ENCODE data around the gene FADS2.
A peak's percentile ranks its signal among the peaks of the same experiment; 100 is the strongest.
"Not testable (repeated sequence)": the region's sequence is repeated elsewhere in the genome, so short reads cannot be mapped to it uniquely, and the experiment has no call there.

Gene FADS2

DNA sequence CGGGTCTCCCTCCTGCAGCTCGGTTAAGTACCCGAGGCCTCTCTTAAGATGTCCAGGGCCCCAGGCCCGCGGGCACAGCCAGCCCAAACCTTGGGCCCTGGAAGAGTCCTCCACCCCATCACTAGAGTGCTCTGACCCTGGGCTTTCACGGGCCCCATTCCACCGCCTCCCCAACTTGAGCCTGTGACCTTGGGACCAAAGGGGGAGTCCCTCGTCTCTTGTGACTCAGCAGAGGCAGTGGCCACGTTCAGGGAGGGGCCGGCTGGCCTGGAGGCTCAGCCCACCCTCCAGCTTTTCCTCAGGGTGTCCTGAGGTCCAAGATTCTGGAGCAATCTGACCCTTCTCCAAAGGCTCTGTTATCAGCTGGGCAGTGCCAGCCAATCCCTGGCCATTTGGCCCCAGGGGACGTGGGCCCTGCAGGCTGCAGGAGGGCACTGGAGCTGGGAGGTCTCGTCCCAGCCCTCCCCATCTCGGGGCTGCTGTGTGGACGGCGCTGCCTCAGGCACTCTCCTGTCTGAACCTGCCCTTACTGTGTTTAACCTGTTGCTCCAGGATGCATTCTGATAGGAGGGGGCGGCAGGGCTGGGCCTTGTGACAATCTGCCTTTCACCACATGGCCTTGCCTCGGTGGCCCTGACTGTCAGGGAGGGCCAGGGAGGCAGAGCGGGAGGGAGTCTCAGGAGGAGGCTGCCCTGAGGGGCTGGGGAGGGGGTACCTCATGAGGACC, 38.3 kb downstream of the FADS2 start:
- no peak for DNase-seq

DNA sequence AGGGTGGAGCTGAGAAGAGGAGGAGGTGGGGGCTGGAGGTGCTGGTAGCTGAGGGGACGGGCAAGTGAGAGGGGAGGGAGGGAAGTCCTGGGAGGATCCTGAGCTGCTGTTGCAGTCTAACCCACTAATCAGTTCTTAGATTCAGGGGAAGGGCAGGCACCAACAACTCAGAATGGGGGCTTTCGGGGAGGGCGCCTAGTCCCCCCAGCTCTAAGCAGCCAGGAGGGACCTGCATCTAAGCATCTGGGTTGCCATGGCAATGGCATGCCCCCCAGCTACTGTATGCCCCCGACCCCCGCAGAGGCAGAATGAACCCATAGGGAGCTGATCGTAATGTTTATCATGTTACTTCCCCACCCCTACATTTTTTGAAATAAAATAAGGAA, 38.9 kb downstream of the FADS2 start:
- no peak for DNase-seq

DNA sequence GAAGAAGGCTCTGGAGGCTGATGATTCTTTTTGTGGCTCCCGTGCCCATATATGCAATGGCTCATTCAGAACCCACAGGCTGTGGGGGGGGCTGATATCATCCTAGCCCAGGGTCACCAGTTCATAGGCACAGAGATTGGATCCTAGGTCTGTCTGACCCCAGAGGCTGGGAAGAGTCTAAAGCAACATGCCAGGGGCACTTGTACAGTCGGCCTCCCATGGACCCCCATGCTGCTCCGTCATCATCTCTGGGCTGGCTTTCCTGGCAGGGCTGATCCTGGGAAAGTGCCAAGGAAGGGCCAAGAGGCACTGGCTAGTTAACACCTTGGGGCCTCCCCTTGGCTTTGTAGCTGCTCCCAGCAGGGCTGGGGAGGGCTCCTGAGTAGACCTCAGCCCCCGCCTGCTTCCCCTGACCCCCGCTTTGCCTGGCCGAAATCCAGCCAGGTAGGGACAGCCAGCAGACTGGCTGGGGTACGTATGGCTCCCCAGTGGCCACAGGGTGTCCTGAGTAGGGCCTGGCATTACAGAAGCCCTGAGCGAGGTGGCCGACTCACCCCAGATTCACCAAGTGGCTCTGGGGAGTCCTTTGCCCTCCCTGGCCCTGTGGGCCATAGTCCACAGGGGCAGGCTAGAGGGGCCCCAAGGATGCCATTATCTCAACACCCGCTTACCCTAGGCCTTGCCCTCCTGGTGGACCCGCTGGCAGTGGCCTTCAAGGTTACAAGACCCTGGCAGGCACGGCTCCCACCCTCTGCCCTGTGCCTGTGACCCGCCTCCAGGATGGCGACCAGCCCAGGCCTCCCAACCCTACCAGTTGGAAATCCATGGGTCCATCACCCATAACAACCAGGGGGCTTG, 40.7 kb downstream of the FADS2 start:
- DNase-seq: no peak

DNA sequence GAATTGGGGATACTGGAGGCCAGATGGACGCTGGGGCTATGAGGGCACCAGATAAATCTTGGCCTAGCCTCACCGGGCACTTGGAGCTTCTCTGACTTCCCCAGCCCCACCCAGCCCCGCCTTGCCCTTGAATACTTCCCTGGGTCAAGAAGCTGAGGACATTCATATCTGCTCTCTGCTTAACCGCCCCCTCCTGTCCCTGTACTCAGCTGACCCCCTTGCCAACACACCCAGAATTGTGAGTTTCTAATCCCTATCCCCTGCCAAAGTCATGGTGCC, 41.3 kb downstream of the FADS2 start:
- DNase-seq: no peak

DNA sequence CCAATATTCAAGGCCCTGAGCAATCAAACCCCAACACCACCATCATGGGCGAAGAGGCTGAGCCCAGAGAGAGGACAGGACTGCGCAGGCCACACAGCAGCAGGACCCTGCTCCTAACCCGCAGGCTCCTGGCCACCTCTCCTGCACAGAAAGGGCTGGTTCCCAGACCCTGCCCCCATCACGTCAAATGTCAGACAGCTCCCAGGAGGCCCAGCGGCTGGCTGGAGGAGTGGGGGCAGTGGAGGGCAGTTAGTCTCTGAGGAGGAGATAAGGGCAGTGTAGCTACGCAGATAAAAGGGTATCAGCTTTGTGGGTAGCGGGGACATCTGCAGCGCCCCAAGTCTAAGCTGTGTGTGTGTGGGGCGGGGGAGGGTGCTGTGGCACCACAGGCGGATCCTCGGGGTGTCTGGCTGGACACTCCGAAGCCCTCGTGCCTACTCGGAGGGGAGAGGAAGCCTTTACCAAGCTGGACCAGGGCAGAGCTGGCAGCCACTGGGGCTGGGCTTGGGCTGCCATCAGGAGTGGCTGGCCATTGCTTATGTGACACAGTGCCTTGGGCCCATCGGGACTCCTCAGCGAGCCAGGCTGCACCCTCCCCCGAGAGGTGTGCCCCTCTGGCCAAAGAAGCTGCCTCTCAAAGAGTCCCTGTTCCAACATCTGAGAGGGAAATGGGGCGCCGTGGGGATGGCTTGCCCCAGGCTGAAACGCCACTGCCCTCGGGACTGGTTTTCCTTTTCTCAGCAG, 41.8 kb downstream of the FADS2 start:
- DNase-seq: peak in 1 of 56 donors; percentile 15

DNA sequence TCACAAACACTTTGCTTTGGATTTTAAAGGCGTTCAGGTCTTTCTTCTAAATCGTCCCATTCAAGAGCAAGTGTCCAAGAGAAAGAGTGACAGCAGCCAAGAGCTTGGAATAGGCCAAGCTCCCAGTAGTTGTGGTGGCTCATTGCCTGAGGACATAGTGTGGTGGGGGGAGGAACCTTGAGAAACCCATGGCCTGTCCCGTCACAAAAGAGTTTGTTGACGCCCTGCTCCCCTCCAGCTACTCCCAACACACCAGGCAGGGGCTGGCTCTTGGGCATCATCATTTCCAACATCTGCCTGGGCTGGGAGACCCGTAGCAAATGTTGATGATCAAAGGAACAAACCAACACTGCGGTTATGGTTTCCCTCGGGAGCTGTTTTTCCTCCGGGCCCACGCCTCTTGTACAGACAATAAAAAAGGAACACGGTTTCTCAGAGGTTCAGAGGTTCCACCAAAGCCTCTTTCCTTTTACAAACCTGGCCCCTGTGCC, 42.5 kb downstream of the FADS2 start:
- no peak for DNase-seq

DNA sequence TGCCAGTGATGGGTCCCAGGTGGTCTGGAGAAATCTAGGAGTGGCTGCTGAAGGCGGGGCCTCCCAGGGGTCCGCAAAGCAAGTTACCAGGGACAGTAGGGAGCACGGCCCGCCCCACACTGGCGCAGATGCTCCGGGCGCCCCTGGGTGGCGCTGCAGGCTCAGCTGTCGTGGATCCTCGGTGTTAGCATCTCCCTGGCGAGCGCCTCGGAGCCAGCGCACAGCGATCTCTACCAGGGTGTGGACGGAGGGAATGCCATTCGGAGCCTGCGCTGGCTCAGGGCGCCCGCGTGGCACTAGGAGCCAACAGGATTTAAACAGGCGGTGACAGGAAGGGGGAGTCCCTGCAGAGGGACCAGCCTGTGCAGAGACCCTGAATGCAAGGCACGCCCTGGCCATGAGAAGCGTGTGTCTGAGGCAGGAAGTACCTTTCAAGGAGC, 43.1 kb downstream of the FADS2 start:
- DNase-seq: peak in 53 of 56 donors; percentile 21 to 86 (median 66)

DNA sequence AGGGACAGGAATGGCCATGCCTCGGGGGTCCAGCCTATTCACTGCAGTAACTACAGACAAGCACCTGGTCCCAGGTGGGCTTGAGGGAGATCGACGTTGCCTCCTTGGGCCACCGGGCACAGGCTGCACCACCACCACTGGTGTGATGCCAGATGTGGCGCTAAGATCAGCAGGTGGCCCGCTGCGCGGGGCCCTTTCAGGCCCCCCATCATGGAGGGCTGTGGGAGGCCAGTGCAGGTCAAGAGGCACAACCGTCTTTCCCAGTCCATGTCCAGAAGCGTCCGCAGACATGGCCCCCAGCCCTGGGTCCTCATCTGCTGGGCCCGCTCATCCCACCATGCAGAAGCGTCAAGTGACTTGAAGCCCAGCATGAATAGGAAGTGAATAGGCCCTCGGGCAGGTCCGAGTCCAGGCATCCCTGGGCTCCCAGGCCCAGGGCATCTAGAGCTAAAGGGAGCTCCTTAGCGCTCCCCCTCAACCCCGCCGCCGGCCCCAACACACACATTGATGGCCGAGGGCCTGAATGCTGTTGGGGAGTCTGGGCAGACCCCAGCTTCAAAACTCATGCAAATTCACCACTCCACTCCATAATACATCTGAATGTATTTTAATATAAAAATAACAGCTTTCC, 45.0 kb downstream of the FADS2 start:
- DNase-seq: no peak

DNA sequence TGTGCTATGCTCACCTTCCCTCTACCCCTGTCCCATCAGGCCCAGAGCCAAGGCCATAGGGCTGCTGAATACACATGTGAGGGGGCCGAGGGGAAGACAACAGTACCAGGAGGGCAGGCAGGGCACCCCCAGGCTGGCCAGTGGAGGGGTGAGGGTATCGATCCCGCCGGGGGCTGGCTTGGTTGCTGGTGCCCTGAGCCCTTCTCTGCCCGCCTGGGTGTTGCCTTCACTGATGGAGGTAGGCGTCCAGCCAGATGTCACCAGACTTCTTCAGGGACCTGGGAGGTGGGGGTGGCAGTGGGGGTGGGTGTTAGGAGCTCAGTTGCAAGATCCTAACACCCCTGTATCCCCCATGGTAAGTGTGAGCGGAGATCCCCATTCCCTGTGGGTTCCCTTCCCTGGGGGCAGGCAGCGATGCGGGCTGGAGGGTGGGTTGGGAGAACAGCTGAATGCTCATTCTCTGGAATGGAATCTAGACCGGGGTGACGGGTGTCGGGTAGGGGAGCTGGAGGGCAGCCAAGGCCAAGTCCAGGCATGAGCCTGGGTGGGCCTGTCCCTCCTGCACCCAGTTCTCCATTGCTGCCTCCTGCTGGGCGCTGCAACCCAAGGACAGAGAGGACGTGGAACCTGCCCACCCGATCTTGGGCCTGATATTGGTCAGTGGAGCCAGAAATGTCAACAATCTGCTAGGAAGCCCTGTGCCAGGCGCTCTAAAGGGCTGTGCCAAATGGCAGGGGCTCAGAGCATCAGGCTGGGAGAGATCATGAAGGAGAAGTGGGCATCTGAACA, 45.7 kb downstream of the FADS2 start:
- DNase-seq: no peak

DNA sequence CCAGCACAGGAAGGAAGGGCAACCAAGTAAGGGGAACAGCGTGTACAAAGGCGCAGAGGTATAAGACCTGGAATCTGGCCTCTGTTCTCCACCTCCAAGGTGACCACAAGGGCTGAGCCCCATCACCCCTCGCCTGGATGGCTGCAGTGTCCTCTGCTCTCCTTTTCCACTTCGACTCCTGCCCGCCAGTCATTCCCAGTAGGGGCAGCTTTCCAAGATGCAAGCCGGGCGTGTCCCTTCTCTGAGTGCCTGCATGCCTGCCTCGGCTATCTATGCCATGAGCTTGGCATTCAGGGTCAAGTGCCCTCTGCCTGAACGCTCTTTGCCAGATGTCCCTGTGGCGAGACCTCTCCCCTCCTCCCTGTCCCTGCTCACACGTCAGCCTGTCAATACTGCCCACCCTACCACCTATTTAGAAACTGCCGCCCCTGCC, 46.3 kb downstream of the FADS2 start:
- DNase-seq: no peak

DNA sequence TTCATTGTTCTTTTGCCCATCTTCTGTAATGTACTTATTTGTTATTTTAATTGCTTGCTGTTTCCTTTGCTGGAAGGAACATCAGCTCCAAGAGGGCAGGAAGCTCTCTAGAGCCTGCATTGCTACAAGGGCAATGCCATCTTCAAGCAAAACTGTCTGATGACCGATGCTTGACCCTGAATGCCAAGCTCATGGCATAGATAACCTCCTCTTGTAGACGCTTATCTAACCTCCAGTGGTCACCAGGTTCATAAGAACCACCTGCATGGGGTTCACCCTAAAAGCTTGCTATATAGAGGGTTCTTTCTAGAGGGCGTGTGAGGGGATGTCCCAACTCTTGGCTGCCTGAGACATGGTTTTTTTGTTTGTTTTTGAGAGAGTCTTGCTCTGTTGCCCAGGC, 46.8 kb downstream of the FADS2 start:
- no peak for DNase-seq

DNA sequence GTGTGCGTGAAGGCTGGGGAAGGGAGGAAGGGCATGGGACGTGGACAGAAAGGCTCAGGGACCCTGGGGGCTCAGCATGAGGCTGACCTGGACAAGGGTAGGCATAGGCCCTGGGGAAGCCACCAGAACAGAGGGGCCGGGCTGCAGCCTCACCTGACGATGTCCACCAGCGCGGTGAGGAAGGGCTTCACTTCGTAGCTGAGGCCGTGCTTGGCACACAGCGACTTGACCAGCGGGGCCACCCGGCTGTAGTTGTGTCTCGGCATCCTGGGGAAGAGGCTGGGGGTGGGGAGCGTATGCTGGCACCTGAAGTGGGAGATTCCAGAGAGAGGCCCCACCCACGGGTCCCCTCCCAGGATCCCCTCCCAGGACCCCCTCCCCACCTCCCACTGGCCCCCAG, 47.6 kb downstream of the FADS2 start:
- no peak for DNase-seq

DNA sequence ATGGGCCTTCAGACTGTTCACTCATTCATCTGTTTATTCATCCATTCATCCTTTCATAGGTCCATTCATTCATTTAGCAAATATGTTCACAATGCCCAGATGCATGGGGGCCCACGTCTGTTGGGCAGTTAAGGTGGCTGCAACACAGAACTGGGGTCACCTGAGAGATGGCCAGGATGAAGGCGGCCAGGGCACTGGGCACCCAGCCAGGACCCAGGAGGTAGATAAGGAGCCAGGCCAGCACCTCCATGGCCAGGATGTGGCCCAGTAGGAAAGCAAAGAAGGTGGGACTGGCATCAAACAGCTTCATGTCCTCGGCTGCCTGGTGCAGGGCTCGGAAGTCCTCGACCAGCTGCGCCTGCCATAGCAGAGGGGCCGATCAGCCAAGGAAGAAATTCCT, 51.1 kb downstream of the FADS2 start:
- no peak for DNase-seq

DNA sequence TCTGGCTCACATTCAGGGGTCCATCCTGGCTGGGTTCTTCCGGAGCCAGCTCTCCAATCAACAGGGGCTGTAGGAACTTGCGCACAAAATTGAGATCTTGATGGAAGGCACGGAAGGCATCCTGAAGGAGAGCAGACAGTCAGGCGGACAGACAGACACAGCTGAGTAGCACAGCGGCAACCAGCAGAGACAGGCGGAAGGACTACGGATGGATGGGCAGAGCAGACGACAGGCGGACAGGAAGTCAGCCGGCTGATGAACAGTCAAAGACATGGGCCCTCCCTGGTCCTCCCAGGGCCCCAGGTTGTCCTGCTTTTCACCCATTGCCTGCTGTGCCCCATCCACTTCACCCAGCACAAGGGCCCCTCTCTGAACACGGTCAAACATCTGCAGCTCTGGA, 51.9 kb downstream of the FADS2 start:
- no peak for DNase-seq

DNA sequence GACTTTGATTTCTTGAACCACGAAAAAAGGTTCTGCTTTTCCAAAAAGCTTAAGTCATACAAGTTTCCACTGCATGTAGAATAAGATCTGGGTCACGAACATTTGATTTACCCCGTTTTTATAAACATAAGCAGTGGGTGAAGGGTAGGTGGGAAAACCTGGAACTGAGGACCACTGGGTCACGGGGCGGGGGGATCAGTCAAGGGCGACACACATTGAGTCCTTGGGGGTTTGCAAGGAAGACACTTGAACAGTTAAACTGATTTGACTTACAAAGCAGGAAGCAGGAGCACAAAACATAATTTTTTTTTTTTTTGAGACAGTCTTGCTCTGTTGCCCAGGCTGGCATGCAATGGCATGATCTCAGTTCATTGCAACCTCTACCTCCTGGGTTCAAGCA, 52.4 kb downstream of the FADS2 start:
- DNase-seq: no peak

DNA sequence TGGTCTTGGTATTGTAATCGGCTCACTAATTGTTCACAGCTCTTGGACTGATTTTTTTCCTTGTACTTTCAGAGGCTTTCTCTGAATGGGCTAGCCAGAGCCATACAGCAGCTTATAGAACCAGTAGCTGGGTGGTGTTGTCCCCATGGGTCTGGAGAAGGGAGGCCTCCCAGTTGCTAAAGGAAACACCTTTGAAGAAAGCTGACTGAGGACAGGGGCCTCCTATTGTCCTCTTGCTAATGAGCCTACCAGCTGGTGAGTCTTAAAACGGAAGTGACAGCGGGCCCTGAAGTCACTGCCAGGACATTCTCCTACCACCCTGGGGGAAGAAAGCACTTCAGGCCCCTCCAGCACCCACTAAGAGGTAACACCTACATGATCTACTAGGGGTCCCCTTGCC, 53.3 kb downstream of the FADS2 start:
- no peak for DNase-seq

DNA sequence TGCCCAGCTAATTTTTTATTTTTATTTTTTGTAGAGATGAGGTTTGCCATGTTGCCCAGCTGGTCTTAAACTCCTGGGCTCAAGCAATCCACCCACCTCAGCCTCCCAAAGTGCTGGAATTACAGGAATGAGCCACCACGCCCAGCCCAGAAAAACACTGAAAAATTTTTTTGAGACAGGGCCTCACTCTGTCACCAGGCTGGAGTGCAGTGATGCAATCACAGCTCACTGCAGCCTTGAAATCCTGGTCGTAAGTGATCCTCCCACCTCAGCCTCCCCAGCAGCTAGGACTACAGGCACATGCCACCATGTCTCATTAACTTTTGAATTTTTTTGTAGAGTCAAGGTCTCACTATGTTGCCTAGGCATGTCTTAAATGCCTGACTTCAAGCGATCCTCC, 54.2 kb downstream of the FADS2 start:
- DNase-seq: not testable (repeated sequence)

DNA sequence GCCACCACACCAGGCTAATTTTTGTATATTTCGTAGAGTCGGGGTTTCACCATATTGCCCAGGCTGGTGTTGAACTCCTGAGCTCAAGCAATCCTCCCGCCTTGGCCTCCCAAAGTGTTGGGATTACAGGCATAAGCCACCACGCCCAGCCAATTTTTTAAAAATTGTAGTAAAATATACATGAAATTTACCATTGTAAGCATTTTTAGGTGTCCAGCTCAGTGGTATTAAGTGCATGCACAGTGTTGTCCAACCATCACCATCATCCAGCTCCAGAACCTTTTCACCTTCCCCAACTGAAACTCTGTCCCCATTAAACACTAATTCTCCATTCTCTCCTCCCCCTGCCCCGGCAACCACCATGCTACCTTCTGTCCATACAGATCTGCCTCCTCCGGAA, 54.8 kb downstream of the FADS2 start:
- no peak for DNase-seq

DNA sequence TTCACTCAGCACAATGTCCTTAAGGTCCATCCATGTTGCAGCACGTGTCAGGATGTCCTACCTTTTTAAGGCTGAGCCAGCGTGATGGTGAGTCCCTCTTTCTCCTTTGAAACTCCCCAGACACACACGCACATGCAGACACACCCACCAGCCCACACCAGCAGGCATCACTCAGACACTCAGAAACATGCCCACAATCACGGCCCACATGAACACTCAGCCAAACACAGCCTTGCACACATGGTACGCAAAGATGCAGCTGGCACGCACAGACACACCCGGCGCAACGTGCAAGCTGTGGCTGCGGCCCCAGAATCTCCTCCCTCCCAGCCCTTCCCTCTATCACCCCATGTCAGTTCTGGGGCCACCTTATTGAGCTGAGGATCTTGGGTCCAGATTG, 55.2 kb downstream of the FADS2 start:
- DNase-seq: peak in 28 of 56 donors; percentile 5 to 76 (median 28)

DNA sequence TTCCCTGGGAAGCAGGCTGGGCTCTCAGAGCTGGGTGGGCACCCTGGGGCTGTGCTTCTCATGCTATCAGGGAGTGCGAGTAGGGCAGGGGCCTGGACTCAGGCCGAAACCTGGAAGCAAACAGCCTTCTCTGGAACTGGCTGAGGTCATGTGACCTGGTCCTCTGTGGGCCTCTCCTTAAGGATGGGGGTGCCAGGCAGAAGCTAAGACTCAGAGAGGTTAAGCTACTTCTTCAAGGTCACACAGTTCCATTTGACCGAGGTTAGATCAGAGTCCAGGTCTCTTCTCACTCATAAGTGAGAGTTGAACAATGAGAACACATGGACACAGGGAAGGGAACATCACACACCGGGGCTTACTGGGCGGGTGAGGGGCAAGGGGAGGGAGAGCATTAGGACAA, 55.8 kb downstream of the FADS2 start:
- no peak for DNase-seq
